ENCODE results near the gene TMEM108.

Gene TMEM108

GRCh38 chr3:133384331-133385027 lies 346.3 kb downstream of the TMEM108 start:
- DNase-seq: peak; percentile 68 to 73
- Histone ChIP-seq H3K14ac (ENCODE audit: low read length) (no peak overlapping the region), H3K27ac (ENCODE audit: low read depth, low read length) (no peak overlapping the region), H3K23ac (ENCODE audit: low read length) (no peak overlapping the region), H3K36me3 (ENCODE audit: control insufficient read depth in 1 of 2, insufficient read depth in 2 of 2, low read length in 2 of 2) (no peaks in the 10 kb centered on the region), H2BK12ac (ENCODE audit: low read length) (no peak overlapping the region), H4K91ac (ENCODE audit: low read depth, low read length) (no peak overlapping the region), H3K9me3 (ENCODE audit: insufficient read depth, low read depth, low read length) (no peaks in the 10 kb centered on the region), H3K79me1 (ENCODE audit: low read length) (no peaks in the 10 kb centered on the region), H2AK5ac (ENCODE audit: low read length) (no peak overlapping the region), H2BK5ac (ENCODE audit: low read depth, low read length, poor library complexity) (no peak overlapping the region), H3K4me3 (ENCODE audit: low read depth, low read length) (no peak overlapping the region), H3K27me3 (ENCODE audit: insufficient read depth, low read length) (no peaks in the 10 kb centered on the region), H4K12ac (ENCODE audit: low read depth, low read length) (no peak overlapping the region), H3K4ac (ENCODE audit: low read depth, low read length) (no peak overlapping the region), H3K9ac (ENCODE audit: low read length) (no peak overlapping the region), H3K79me2 (ENCODE audit: control insufficient read depth, insufficient read depth, low read length, poor library complexity) (no peaks in the 10 kb centered on the region), H2AFZ (ENCODE audit: insufficient read depth, low read length, poor library complexity) (no peak overlapping the region), H3K4me2 (ENCODE audit: low read length) (no peak overlapping the region), H2BK120ac (ENCODE audit: insufficient read depth, low read length, poor library complexity) (no peak overlapping the region), H4K8ac (ENCODE audit: low read depth, low read length) (no peak overlapping the region), H3K4me1 (ENCODE audit: control insufficient read depth in 1 of 2, insufficient read depth in 2 of 2, low read length in 2 of 2) (peaks cover 1 to 7% of the 10 kb centered on the region in 2 experiments), H3K18ac (ENCODE audit: low read length) (no peak overlapping the region)
- WGBS (ENCODE audit: extremely low coverage, insufficient coverage, insufficient read length): no CpG with 5 or more reads among the region's 13 CpGs

- Histone ChIP-seq H3K4me2 (ENCODE audit: low read length) (no peak overlapping the region), H4K12ac (ENCODE audit: low read depth, low read length) (no peak overlapping the region), H2BK5ac (ENCODE audit: low read depth, low read length, poor library complexity) (no peak overlapping the region), H4K91ac (ENCODE audit: low read depth, low read length) (no peak overlapping the region), H2AFZ (ENCODE audit: insufficient read depth, low read length, poor library complexity) (no peak overlapping the region), H3K79me1 (ENCODE audit: low read length) (no peaks in the 10 kb centered on the region), H3K9ac (ENCODE audit: low read length) (no peak overlapping the region), H3K18ac (ENCODE audit: low read length) (no peak overlapping the region), H3K4me1 (ENCODE audit: control insufficient read depth in 1 of 2, insufficient read depth in 2 of 2, low read length in 2 of 2) (peaks cover 1 to 7% of the 10 kb centered on the region in 2 experiments), H3K9me3 (ENCODE audit: insufficient read depth, low read depth, low read length) (no peaks in the 10 kb centered on the region), H4K8ac (ENCODE audit: low read depth, low read length) (no peak overlapping the region), H3K4me3 (ENCODE audit: low read depth, low read length) (no peak overlapping the region), H3K14ac (ENCODE audit: low read length) (no peak overlapping the region), H3K79me2 (ENCODE audit: control insufficient read depth, insufficient read depth, low read length, poor library complexity) (no peaks in the 10 kb centered on the region), H2BK120ac (ENCODE audit: insufficient read depth, low read length, poor library complexity) (no peak overlapping the region), H2AK5ac (ENCODE audit: low read length) (no peak overlapping the region), H3K36me3 (ENCODE audit: control insufficient read depth in 1 of 2, insufficient read depth in 2 of 2, low read length in 2 of 2) (no peaks in the 10 kb centered on the region), H2BK12ac (ENCODE audit: low read length) (no peak overlapping the region), H3K27ac (ENCODE audit: low read depth, low read length) (no peak overlapping the region), H3K23ac (ENCODE audit: low read length) (no peak overlapping the region), H3K27me3 (ENCODE audit: insufficient read depth, low read length) (no peaks in the 10 kb centered on the region), H3K4ac (ENCODE audit: low read depth, low read length) (no peak overlapping the region)
- DNase-seq: no peak
Measured at GRCh38 chr3:133386876-133387275, 348.7 kb downstream of the TMEM108 start.

GRCh38 chr3:133387341-133387740 lies 349.1 kb downstream of the TMEM108 start:
- Histone ChIP-seq H3K9ac (ENCODE audit: low read length) (no peak overlapping the region), H3K9me3 (ENCODE audit: insufficient read depth, low read depth, low read length) (no peaks in the 10 kb centered on the region), H2BK12ac (ENCODE audit: low read length) (no peak overlapping the region), H3K4ac (ENCODE audit: low read depth, low read length) (no peak overlapping the region), H2AK5ac (ENCODE audit: low read length) (no peak overlapping the region), H3K14ac (ENCODE audit: low read length) (no peak overlapping the region), H3K36me3 (ENCODE audit: control insufficient read depth in 1 of 2, insufficient read depth in 2 of 2, low read length in 2 of 2) (no peaks in the 10 kb centered on the region), H4K91ac (ENCODE audit: low read depth, low read length) (no peak overlapping the region), H3K4me1 (ENCODE audit: control insufficient read depth in 1 of 2, insufficient read depth in 2 of 2, low read length in 2 of 2) (peaks cover under 1 to 7% of the 10 kb centered on the region in 2 experiments), H2BK120ac (ENCODE audit: insufficient read depth, low read length, poor library complexity) (no peak overlapping the region), H2AFZ (ENCODE audit: insufficient read depth, low read length, poor library complexity) (no peak overlapping the region), H3K79me1 (ENCODE audit: low read length) (no peaks in the 10 kb centered on the region), H2BK5ac (ENCODE audit: low read depth, low read length, poor library complexity) (no peak overlapping the region), H3K23ac (ENCODE audit: low read length) (no peak overlapping the region), H3K27me3 (ENCODE audit: insufficient read depth, low read length) (no peaks in the 10 kb centered on the region), H3K79me2 (ENCODE audit: control insufficient read depth, insufficient read depth, low read length, poor library complexity) (no peaks in the 10 kb centered on the region), H3K18ac (ENCODE audit: low read length) (no peak overlapping the region), H3K27ac (ENCODE audit: low read depth, low read length) (no peak overlapping the region), H3K4me2 (ENCODE audit: low read length) (no peak overlapping the region), H4K8ac (ENCODE audit: low read depth, low read length) (no peak overlapping the region), H4K12ac (ENCODE audit: low read depth, low read length) (no peak overlapping the region), H3K4me3 (ENCODE audit: low read depth, low read length) (no peak overlapping the region)
- no CpG with 5 or more reads among the region's 4 CpGs for WGBS (ENCODE audit: extremely low coverage, insufficient coverage, insufficient read length)
- DNase-seq: no peak

- no peak overlapping the region for H2BK120ac ChIP-seq (ENCODE audit: insufficient read depth, low read length, poor library complexity)
- H3K4ac ChIP-seq (ENCODE audit: low read depth, low read length): no peak overlapping the region
- H2BK12ac ChIP-seq (ENCODE audit: low read length): no peak overlapping the region
- no peak for DNase-seq
- no peak overlapping the region for H2AFZ ChIP-seq (ENCODE audit: insufficient read depth, low read length, poor library complexity)
- no peak overlapping the region for H4K91ac ChIP-seq (ENCODE audit: low read depth, low read length)
- no peak overlapping the region for H3K27ac ChIP-seq (ENCODE audit: low read depth, low read length)
- no peaks in the 10 kb centered on the region for H3K36me3 ChIP-seq (ENCODE audit: control insufficient read depth in 1 of 2, insufficient read depth in 2 of 2, low read length in 2 of 2)
- no peak overlapping the region for H2BK5ac ChIP-seq (ENCODE audit: low read depth, low read length, poor library complexity)
- H3K9me3 ChIP-seq (ENCODE audit: insufficient read depth, low read depth, low read length): no peaks in the 10 kb centered on the region
- H3K18ac ChIP-seq (ENCODE audit: low read length): no peak overlapping the region
- H3K79me1 ChIP-seq (ENCODE audit: low read length): no peaks in the 10 kb centered on the region
- peaks cover 3 to 6% of the 10 kb centered on the region in 2 experiments for H3K4me1 ChIP-seq (ENCODE audit: control insufficient read depth in 1 of 2, insufficient read depth in 2 of 2, low read length in 2 of 2)
- H4K8ac ChIP-seq (ENCODE audit: low read depth, low read length): no peak overlapping the region
- H3K9ac ChIP-seq (ENCODE audit: low read length): no peak overlapping the region
- no CpG with 5 or more reads among the region's 4 CpGs for WGBS (ENCODE audit: extremely low coverage, insufficient coverage, insufficient read length)
- H4K12ac ChIP-seq (ENCODE audit: low read depth, low read length): no peak overlapping the region
- H2AK5ac ChIP-seq (ENCODE audit: low read length): no peak overlapping the region
- no peaks in the 10 kb centered on the region for H3K79me2 ChIP-seq (ENCODE audit: control insufficient read depth, insufficient read depth, low read length, poor library complexity)
- no peak overlapping the region for H3K4me2 ChIP-seq (ENCODE audit: low read length)
- H3K14ac ChIP-seq (ENCODE audit: low read length): no peak overlapping the region
- H3K4me3 ChIP-seq (ENCODE audit: low read depth, low read length): no peak overlapping the region
- no peak overlapping the region for H3K23ac ChIP-seq (ENCODE audit: low read length)
- H3K27me3 ChIP-seq (ENCODE audit: insufficient read depth, low read length): no peaks in the 10 kb centered on the region
Measured at GRCh38 chr3:133388696-133389395, 350.7 kb downstream of the TMEM108 start.

All from trophoblast cell (in vitro differentiated cells and primary cell).